Fibroblast of pulmonary artery (primary cell): ENCODE measurements around the gene ANXA3.

Experiments used
- DNase-seq: peaks from one replicate; pipeline ENCODE4 v3.0.0-alpha.2; 2010; ENCODE audit warnings: low read depth
- H3K4me3 ChIP-seq: replicated peaks from 2 replicates; pipeline ENCODE4 v1.5.1; 2011; ENCODE audit warnings: low read depth, mild to moderate bottlenecking, control low read depth, low read length, moderate library complexity
- CTCF ChIP-seq: IDR thresholded peaks from 2 replicates; pipeline ENCODE4 v1.5.1; 2011; ENCODE audit warnings: mild to moderate bottlenecking, control low read depth, low read length, inconsistent platforms; ENCODE audit errors: missing control alignments

Gene ANXA3

GRCh38 chr4:78553043-78553396 is 1.4 kb downstream of the ANXA3 start:
- DNase-seq, result no peak
- TF ChIP-seq CTCF, result no peak
- H3K4me3 ChIP-seq, result no peak overlapping the region

- peak; percentile 42 for DNase-seq
- H3K4me3 ChIP-seq, result no peak overlapping the region
- no peak for TF ChIP-seq CTCF
Measured at GRCh38 chr4:78553529-78554060, 2.0 kb downstream of the ANXA3 start.

GRCh38 chr4:78556665-78557064 is 5.1 kb downstream of the ANXA3 start:
- DNase-seq, result no peak
- TF ChIP-seq CTCF, result no peak
- no peak overlapping the region for H3K4me3 ChIP-seq

GRCh38 chr4:78557841-78558240 is 6.3 kb downstream of the ANXA3 start:
- no peak overlapping the region for H3K4me3 ChIP-seq
- TF ChIP-seq CTCF, result no peak

GRCh38 chr4:78558410-78558809 is 6.8 kb downstream of the ANXA3 start:
- DNase-seq, result peak; percentile 80
- no peak overlapping the region for H3K4me3 ChIP-seq
- no peak for TF ChIP-seq CTCF

More at GRCh38 chr4:78557841-78558240, 6.3 kb downstream of the ANXA3 start:
- no peak for DNase-seq

GRCh38 chr4:78560296-78560963 is 8.9 kb downstream of the ANXA3 start:
- peak; percentile 90 for DNase-seq
- H3K4me3 ChIP-seq, result no peak overlapping the region
- no peak for TF ChIP-seq CTCF

GRCh38 chr4:78561677-78562076 is 10.1 kb downstream of the ANXA3 start:
- DNase-seq, result peak; percentile 51
- no peak overlapping the region for H3K4me3 ChIP-seq
- no peak for TF ChIP-seq CTCF
